Hepatocyte (in vitro differentiated cells): ENCODE results near the gene PRAMEF2.

Experiments used
- EZH2 ChIP-seq: fragments of 200-600 bp; sonication (generic); IDR thresholded peaks from 2 replicates; pipeline ENCODE4 v1.6.1; 2016; ENCODE audit warnings: antibody characterized with exemption, mild to moderate bottlenecking, borderline replicate concordance
- EZH2phosphoT487 ChIP-seq: fragments of 200-600 bp; sonication (generic); IDR thresholded peaks from one replicate; pipeline ENCODE4 v1.6.1; 2018; ENCODE audit warnings: antibody characterized with exemption, mild to moderate bottlenecking, low read depth, moderate library complexity; ENCODE audit not compliant: unreplicated experiment, severe bottlenecking
- TF ChIP-seq, protein P1 (sequence below): fragments of 200-600 bp; sonication (generic); IDR thresholded peaks from 2 replicates; pipeline ENCODE4 v1.5.1; 2016; ENCODE audit warnings: antibody characterized with exemption, mild to moderate bottlenecking; ENCODE audit not compliant: poor library complexity

DNA sequence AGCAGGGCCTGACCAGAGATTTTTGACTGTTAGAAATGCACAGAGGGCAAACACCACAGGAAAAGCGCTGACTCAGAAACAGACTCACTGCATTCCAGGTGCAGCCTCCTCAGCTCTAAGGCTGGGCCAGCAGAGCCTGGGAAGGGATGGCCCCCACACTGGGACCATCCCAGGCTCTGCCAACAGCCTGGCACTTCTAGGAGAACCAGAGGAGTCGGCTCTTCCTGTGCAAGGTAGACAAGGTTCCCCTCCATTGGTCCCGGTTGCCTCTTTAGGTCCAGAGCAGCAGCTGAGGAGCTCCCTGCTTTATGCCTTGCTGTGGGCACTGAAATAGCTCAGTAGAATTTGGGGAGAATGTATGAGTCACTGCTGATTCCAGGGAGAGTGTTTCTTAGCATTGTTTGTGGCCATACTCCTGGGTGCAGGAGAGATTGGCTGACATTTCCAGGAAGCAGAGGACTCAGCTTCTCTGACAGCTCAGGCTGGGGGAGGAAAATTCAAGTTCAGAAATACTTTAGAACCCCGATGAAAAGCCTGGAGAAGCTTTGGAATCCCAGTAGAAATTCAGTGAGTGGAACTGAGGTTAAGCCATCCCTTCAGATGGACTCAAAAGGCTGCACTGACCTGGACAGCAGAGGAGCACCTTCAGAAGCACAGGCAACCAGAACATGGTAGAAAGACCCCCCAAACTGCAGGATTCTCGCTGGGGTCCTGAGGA lies 46.0 kb upstream of the PRAMEF2 start:
- TF ChIP-seq, protein P1, sequence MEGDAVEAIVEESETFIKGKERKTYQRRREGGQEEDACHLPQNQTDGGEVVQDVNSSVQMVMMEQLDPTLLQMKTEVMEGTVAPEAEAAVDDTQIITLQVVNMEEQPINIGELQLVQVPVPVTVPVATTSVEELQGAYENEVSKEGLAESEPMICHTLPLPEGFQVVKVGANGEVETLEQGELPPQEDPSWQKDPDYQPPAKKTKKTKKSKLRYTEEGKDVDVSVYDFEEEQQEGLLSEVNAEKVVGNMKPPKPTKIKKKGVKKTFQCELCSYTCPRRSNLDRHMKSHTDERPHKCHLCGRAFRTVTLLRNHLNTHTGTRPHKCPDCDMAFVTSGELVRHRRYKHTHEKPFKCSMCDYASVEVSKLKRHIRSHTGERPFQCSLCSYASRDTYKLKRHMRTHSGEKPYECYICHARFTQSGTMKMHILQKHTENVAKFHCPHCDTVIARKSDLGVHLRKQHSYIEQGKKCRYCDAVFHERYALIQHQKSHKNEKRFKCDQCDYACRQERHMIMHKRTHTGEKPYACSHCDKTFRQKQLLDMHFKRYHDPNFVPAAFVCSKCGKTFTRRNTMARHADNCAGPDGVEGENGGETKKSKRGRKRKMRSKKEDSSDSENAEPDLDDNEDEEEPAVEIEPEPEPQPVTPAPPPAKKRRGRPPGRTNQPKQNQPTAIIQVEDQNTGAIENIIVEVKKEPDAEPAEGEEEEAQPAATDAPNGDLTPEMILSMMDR = no peak
- TF ChIP-seq EZH2 (no peak), EZH2phosphoT487 (no peak)
